HepG2 (cell line): ENCODE measurements around the gene FOSL2. TPM values are rescaled to one million over a fixed set of nuclear protein-coding genes. Genes with fewer than 3 reads are reported as not detected.

Experiments used
- ARHGAP35 ChIP-seq: sonication (generic); formaldehyde crosslinking; IDR thresholded peaks from 2 replicates; pipeline ENCODE4 v1.9.0; 2022; ENCODE audit warnings: mild to moderate bottlenecking, inconsistent platforms, moderate library complexity, missing genetic modification reagents, borderline replicate concordance
- CTCF ChIP-seq: sonication (generic); formaldehyde crosslinking; IDR thresholded peaks from 2 replicates; pipeline ENCODE4 v1.5.0; 2020; ENCODE audit warnings: mild to moderate bottlenecking, missing genetic modification reagents, moderate library complexity
- ELF3 ChIP-seq: IDR thresholded peaks from 2 replicates; pipeline ENCODE4 v1.6.1; 2016; ENCODE audit warnings: missing genetic modification reagents, missing compliant biosample characterization
- FOXJ3 ChIP-seq: sonication (generic); formaldehyde crosslinking; IDR thresholded peaks from 2 replicates; pipeline ENCODE4 v1.4.0; 2020; ENCODE audit warnings: missing genetic modification reagents, mild to moderate bottlenecking, borderline replicate concordance
- HNRNPK ChIP-seq: fragments of 200-400 bp; formaldehyde crosslinking; IDR thresholded peaks from 2 replicates; pipeline ENCODE4 v1.6.1; 2018; ENCODE audit warnings: low read length, low read depth, moderate library complexity, mild to moderate bottlenecking; ENCODE audit not compliant: poor library complexity, severe bottlenecking
- KMT2A ChIP-seq: sonication (generic); formaldehyde crosslinking; IDR thresholded peaks from 2 replicates; pipeline ENCODE4 v1.4.0; 2020; ENCODE audit warnings: missing genetic modification reagents
- PAWR ChIP-seq: sonication (generic); formaldehyde crosslinking; IDR thresholded peaks from 2 replicates; pipeline ENCODE4 v1.4.0; 2020; ENCODE audit warnings: missing genetic modification reagents, mild to moderate bottlenecking, borderline replicate concordance
- SMAD9 ChIP-seq: sonication (generic); formaldehyde crosslinking; IDR thresholded peaks from 2 replicates; pipeline ENCODE4 v1.5.1; 2020; ENCODE audit warnings: mild to moderate bottlenecking, missing genetic modification reagents
- SMYD3 ChIP-seq: sonication (generic); formaldehyde crosslinking; IDR thresholded peaks from 2 replicates; pipeline ENCODE4 v1.8.1; 2023; ENCODE audit warnings: mild to moderate bottlenecking, missing genetic modification reagents
- ZBTB10 ChIP-seq: sonication (generic); formaldehyde crosslinking; IDR thresholded peaks from 2 replicates; pipeline ENCODE4 v1.4.0; 2020; ENCODE audit warnings: missing genetic modification reagents, borderline replicate concordance
- ZBTB8A ChIP-seq: sonication (generic); formaldehyde crosslinking; IDR thresholded peaks from 2 replicates; pipeline ENCODE4 v1.4.0; 2020; ENCODE audit warnings: mild to moderate bottlenecking, low read depth, missing genetic modification reagents, borderline replicate concordance
- ZNF446 ChIP-seq: sonication (generic); formaldehyde crosslinking; IDR thresholded peaks from 2 replicates; pipeline ENCODE4 v1.5.0; 2020; ENCODE audit warnings: mild to moderate bottlenecking, missing genetic modification reagents
- ZNF614 ChIP-seq: IDR thresholded peaks from 2 replicates; pipeline ENCODE4 v1.6.1; 2018; ENCODE audit warnings: missing biosample characterization, missing genetic modification reagents, inconsistent platforms, borderline replicate concordance
- polyA plus RNA-seq, 8 experiments: library from polyadenylated mRNA; depleted of rRNA in 3 of 8; stranded (reverse) in 7 of 8; unstranded in 1 of 8; fragments of >200 nt; fragmentation: Illumina TruSeq in 4 of 8; extraction: Trizol in 4 of 8; gene quantifications; 2 replicates each; pipeline versions ENCODE4 v1.2.1 to v1.2.3, GENCODE V29; 2011 to 2016; ENCODE audit warnings: low read depth in 4 of 8, missing spikeins in 1 of 8, mixed read lengths in 1 of 8; ENCODE audit not compliant: insufficient read depth in 1 of 8
- total RNA-seq, 5 experiments: library from RNA; depleted of rRNA; stranded (reverse); fragments of >200 nt; fragmentation: Illumina TruSeq; extraction: Trizol; gene quantifications; 2 replicates each; pipeline ENCODE4 v1.2.3, GENCODE V29; 2016; ENCODE audit warnings: low read depth in 1 of 5
- TF ChIP-seq, protein P1 (sequence below): sonication (generic); formaldehyde crosslinking; IDR thresholded peaks from 2 replicates; pipeline ENCODE4 v1.8.1; 2022; ENCODE audit warnings: mild to moderate bottlenecking, missing genetic modification reagents

FOSL2 gene
- total and polyA plus RNA-seq, 2 of the 13 experiments (the other 11 are each of a cell fraction or from before 2014, with no cell fraction given), result 3.4 to 18.1 TPM

DNA sequence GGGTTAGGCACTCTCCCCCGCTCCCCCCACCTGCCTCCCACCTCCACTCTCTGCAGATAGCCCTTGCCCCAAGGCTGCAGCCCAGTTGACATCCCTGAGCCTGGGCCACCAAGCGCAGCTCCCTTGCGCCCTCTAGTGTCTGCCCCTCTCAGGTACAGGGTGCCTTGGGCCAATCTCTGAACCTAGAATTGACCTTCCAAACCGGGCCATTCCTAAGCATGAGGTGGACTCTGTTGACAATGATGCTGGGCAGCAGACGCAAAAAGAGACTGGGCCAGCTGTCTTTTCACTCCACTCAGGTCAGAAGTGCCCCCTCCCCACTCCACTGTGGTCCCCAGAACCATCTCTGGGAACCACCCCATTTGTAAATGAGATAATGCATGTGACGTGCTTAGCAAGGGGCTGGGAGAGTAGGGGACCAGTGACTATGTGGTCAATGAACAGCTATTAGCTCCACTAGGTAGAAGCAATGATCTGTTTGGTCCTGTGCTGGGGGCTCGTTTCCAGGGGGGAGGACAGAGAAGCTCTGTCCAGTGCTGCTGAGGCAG, 60.0 kb downstream of the FOSL2 start (continued):
- no peak for TF ChIP-seq HNRNPK
- no peak for TF ChIP-seq ZNF614 (CRISPR knock-in tag)
- peak; percentile 99 for TF ChIP-seq CTCF
- TF ChIP-seq, protein P1, sequence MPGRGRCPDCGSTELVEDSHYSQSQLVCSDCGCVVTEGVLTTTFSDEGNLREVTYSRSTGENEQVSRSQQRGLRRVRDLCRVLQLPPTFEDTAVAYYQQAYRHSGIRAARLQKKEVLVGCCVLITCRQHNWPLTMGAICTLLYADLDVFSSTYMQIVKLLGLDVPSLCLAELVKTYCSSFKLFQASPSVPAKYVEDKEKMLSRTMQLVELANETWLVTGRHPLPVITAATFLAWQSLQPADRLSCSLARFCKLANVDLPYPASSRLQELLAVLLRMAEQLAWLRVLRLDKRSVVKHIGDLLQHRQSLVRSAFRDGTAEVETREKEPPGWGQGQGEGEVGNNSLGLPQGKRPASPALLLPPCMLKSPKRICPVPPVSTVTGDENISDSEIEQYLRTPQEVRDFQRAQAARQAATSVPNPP (CRISPR knock-in tag), result no peak
- no peak for TF ChIP-seq KMT2A (CRISPR knock-in tag)
- no peak for TF ChIP-seq SMYD3
- TF ChIP-seq ZBTB8A, result no peak
- no peak for TF ChIP-seq ZNF446
- TF ChIP-seq SMAD9 (CRISPR knock-in tag), result no peak
- TF ChIP-seq ARHGAP35, result no peak
- TF ChIP-seq ELF3 (CRISPR knock-in tag), result 0 out of 2 replicates have a peak, but pooled peaks have one; percentile 19
- TF ChIP-seq PAWR, result no peak
- TF ChIP-seq ZBTB10 (CRISPR knock-in tag), result no peak
- no peak for TF ChIP-seq FOXJ3 (CRISPR knock-in tag)
